Measurements from ENCODE around the gene LYPD6B. TPM values are rescaled to one million over a fixed set of nuclear protein-coding genes. Genes with fewer than 3 reads are reported as not detected.

The LYPD6B gene
- polyA plus RNA-seq, 3 donors from 2014 or later: not detected

DNA sequence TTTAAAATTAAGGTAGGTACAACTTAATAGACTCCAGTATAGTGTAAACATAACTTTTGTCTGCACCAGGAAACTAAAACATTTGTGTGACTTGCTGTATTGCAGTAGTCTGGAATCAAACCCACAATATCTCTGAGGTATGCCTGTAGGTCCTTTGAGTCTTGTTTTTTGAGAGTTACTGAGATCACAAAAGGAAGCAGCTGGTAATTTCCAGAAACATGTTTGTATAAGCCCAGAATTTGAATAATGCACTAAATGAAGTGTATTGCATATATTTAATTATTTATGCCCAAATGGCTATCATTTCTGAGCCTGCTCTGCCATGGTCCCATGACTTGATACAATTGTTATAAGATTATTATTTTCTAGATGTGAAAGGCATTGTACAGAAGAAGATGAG, 148.6 kb downstream of the LYPD6B start:
- H3K27me3 Mint-ChIP-seq (ENCODE audit: low read depth in 3 of 3): no peaks in the 10 kb centered on the region

DNA sequence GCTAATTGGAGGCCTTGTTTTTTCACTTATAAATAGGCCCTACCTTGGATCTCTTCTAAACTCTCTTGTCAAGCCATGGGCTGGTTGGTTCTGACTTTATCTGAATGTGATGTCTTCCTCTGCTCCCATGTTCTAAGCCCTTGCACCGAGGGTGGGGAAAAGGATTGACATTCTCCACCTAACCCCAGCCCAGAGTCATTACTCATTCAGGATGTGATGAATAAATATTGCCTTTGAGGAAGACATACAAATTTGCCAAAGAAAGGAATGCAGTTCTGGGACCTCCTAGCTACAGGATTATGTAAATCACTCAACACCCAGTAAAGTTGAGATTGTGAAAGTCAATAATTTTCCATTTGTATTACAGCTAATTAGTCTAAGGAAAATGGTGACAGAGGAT, 149.8 kb downstream of the LYPD6B start:
- H3K27me3 Mint-ChIP-seq (ENCODE audit: low read depth in 3 of 3): no peaks in the 10 kb centered on the region
- H3K36me3 Mint-ChIP-seq: no peaks in the 10 kb centered on the region
- peaks cover 0 to 5% (median under 1%) of the 10 kb centered on the region in 6 donors for H3K9me3 Mint-ChIP-seq
- no peaks in the 10 kb centered on the region for H3K4me1 Mint-ChIP-seq
- H3K27ac Mint-ChIP-seq: no peak overlapping the region
- no peak overlapping the region for H3K4me3 Mint-ChIP-seq
- no peak for DNase-seq

More for the DNA sequence above, 148.6 kb downstream of the LYPD6B start:
- Mint-ChIP-seq H3K36me3 (no peaks in the 10 kb centered on the region), H3K4me1 (no peaks in the 10 kb centered on the region), H3K4me3 (no peak overlapping the region), H3K9me3 (peaks cover 0 to 8% (median under 1%) of the 10 kb centered on the region in 6 donors), H3K27ac (no peak overlapping the region)
- DNase-seq: no peak

DNA sequence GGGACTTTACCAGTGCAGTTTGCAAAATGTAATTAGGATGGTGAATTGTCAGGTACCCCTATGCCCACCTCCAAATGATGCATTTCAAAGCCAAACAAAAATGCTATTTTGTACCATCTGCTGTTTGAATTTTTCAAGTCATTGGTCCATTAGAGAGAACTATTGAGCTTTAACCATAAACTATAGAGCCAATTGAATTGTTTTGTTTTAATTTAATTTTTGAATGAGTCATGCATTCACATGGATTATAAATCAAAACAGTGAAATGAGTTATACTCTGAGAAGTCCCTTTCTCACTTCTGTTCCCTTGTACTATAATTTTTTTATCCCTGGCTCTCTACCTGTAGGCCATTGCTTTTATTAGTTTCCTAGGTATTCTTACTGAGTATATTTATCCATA, 151.3 kb downstream of the LYPD6B start:
- Mint-ChIP-seq H3K9me3 (peaks cover 0 to 5% (median under 1%) of the 10 kb centered on the region in 6 donors), H3K36me3 (no peaks in the 10 kb centered on the region), H3K27me3 (ENCODE audit: low read depth in 3 of 3) (no peaks in the 10 kb centered on the region), H3K27ac (no peak overlapping the region), H3K4me3 (no peak overlapping the region), H3K4me1 (no peaks in the 10 kb centered on the region)
- DNase-seq: no peak

DNA sequence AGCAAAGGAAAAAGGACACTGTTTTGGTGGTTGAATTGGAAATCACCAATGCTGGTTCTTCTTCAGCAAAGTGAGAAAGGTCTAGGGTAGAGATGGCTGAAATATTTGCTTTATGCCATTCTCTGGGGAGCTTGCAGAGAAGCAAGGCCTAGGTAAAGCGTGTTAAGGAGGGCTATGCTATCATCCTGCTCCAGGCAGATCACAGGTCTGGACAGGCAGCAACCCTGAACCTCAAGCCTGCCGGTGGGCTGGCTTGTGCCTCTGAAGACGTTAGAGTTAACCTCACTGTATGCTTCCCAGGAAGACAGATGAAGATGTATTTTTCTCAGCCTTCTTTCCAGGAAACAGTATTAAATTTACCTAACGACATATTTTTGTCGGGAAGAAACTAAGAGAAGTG, 153.4 kb downstream of the LYPD6B start:
- Mint-ChIP-seq H3K36me3 (no peaks in the 10 kb centered on the region), H3K4me1 (no peaks in the 10 kb centered on the region), H3K27me3 (ENCODE audit: low read depth in 3 of 3) (peaks cover 0 to 2% (median 0%) of the 10 kb centered on the region in 3 donors), H3K9me3 (peaks cover 0 to 5% (median 0%) of the 10 kb centered on the region in 6 donors), H3K4me3 (no peak overlapping the region), H3K27ac (no peak overlapping the region)
- no peak for DNase-seq

DNA sequence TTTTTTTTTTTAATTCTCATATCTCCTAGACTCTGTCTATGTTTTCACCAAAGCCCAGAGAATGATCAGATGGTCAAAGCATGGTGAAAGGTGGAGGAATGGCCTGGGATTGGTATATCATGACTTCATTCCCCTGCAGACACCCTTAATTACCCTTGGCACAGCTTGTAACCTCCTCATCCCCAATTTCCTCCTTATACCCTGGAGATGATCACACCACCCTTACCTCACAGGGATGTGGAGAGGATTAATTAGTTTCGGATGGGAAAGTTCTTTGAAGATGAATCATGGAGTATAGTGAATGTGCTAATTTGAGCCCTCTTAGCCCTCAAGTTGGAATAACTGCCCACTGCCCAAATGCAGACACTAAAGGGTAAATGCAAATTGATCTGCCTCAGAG, 153.9 kb downstream of the LYPD6B start:
- Mint-ChIP-seq H3K27me3 (ENCODE audit: low read depth in 3 of 3) (peaks cover 0 to 2% (median 0%) of the 10 kb centered on the region in 3 donors), H3K4me3 (no peak overlapping the region), H3K4me1 (no peaks in the 10 kb centered on the region), H3K36me3 (no peaks in the 10 kb centered on the region), H3K27ac (no peak overlapping the region), H3K9me3 (peaks cover 0 to 5% (median 0%) of the 10 kb centered on the region in 6 donors)
- no peak for DNase-seq

DNA sequence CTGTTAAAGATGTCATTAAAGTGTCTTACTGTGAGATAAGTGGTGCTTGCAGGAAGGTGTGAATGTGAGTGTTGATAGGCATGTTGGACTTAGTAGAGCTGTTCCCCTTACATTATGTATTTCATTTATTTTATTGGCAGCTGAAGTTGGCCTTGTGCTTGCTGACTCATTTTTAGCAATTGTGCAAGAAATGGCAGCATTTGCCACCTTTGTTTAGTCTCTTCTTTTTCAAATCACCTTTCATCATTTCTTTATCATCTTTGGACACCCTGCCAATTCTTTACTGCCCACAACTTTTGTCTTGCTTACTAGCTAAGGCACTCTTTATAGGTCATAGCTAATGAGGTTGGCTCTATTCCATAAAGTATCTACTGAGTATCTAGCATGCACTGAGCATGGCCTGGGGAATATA, 161.6 kb downstream of the LYPD6B start:
- Mint-ChIP-seq H3K9me3 (no peaks in the 10 kb centered on the region), H3K4me3 (no peak overlapping the region), H3K36me3 (no peaks in the 10 kb centered on the region), H3K27me3 (ENCODE audit: low read depth in 3 of 3) (peaks cover 0 to under 1% (median 0%) of the 10 kb centered on the region in 3 donors), H3K4me1 (no peaks in the 10 kb centered on the region), H3K27ac (no peak overlapping the region)
- no peak for DNase-seq

DNA sequence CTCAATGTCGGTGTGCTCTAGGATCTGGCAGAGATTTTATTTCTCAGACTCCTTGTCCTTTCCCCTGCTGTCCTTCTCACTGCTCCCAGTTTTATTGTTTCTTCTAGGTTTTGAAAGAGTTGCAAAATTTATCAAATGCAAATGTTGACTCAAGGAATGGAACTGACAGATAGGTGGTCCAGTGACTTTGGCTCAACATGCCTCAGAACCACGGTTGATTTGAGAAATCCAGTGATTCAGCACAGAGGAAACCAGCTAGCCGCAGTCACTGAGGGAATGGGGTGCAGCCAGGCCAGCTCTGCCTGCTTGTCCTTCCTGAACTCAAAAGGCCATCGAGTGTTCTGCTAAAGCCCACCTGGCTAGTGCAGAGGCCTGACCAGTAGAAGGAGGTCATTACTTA, 166.2 kb downstream of the LYPD6B start:
- peaks cover 0 to 2% (median 0%) of the 10 kb centered on the region in 3 donors for H3K27me3 Mint-ChIP-seq (ENCODE audit: low read depth in 3 of 3)
- DNase-seq: no peak
- no peaks in the 10 kb centered on the region for H3K4me1 Mint-ChIP-seq

DNA sequence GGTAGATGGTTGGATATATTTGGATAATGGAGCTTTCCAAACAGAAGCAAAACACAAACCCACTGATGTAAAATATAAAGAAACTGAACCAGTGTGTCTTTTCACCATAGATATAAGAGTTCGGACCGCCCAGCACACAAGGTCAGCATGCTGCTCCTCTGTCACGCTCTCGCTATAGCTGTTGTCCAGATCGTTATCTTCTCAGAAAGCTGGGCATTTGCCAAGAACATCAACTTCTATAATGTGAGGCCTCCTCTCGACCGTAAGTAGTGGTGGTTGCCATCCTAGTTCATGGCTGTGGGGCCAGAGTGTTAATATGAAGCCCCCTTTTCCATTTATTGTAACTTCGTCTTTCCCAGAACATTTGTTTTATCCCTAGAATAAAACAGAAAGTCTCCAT, 166.6 kb downstream of the LYPD6B start:
- H3K27ac Mint-ChIP-seq: no peak overlapping the region
- no peak overlapping the region for H3K4me3 Mint-ChIP-seq
- H3K4me1 Mint-ChIP-seq: no peaks in the 10 kb centered on the region
- DNase-seq: no peak
- H3K27me3 Mint-ChIP-seq (ENCODE audit: low read depth in 3 of 3): peaks cover 0 to 2% (median 0%) of the 10 kb centered on the region in 3 donors
- peaks cover 0 to 2% (median 0%) of the 10 kb centered on the region in 6 donors for H3K9me3 Mint-ChIP-seq
- no peaks in the 10 kb centered on the region for H3K36me3 Mint-ChIP-seq

More for the DNA sequence above, 166.2 kb downstream of the LYPD6B start:
- Mint-ChIP-seq H3K4me3 (no peak overlapping the region), H3K9me3 (peaks cover 0 to 2% (median 0%) of the 10 kb centered on the region in 6 donors), H3K27ac (no peak overlapping the region), H3K36me3 (no peaks in the 10 kb centered on the region)

DNA sequence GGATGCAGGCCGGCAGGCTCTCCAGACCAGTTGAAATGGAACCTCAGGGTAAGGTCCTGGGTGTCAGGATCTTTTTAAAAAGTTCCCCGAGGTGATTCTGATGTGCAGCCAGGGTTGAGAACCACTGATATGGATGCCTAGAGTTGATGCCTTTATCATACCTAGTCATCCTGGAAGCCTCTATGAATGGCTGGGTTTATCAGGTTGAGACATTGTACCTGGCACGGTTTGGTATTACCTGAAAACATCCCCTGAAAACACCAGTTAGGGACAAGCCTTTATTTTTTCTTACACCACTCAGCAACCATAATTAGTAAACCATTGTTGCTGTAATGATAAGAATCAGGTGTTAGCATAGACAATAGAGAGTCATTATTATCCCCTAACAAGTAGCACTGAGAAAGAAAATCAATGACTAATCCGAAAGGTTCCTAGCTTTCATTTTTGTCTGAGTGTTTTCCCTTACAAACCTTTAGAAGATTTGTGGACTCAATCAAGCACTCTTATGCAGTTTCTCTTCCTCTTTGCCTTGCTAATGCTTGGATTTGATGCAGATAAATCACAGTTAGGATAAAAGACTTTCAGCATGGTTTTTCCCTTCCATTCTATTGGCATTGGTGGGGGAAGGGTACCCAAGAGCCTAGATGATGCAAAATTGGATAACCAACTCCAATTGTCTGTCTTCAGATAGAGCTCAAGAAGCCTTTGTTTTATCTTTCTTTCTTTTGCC, 175.4 kb downstream of the LYPD6B start:
- peaks cover 0 to 3% (median under 1%) of the 10 kb centered on the region in 6 donors for H3K9me3 Mint-ChIP-seq
- DNase-seq: no peak
- no peaks in the 10 kb centered on the region for H3K36me3 Mint-ChIP-seq
- H3K4me1 Mint-ChIP-seq: no peaks in the 10 kb centered on the region
- H3K4me3 Mint-ChIP-seq: no peak overlapping the region
- H3K27me3 Mint-ChIP-seq (ENCODE audit: low read depth in 3 of 3): peaks cover 0 to 2% (median 2%) of the 10 kb centered on the region in 3 donors
- H3K27ac Mint-ChIP-seq: no peak overlapping the region

DNA sequence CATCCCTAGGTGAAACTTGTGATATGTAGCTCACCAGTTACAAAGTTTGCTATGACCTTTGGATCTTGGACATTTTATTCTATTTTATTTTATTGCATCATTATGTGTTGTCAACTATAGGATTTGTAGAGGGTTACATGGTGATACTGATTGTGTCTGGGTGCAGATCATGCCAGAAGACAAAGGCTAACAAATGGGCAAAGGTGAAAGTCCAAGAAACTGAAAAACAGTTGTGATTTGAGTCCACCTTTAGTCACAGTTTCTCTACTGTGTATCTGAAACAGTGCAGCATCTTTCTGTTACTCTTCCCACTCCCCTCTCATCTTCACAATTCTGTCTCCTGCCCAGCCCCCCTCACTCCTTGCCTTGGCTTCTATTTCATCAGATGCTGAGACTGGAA, 180.0 kb downstream of the LYPD6B start:
- peaks cover 0 to 3% (median 0%) of the 10 kb centered on the region in 6 donors for H3K9me3 Mint-ChIP-seq
- no peaks in the 10 kb centered on the region for H3K4me1 Mint-ChIP-seq
- no peak overlapping the region for H3K27ac Mint-ChIP-seq
- no peak overlapping the region for H3K4me3 Mint-ChIP-seq
- H3K36me3 Mint-ChIP-seq: no peaks in the 10 kb centered on the region
- DNase-seq: no peak
- no peaks in the 10 kb centered on the region for H3K27me3 Mint-ChIP-seq (ENCODE audit: low read depth in 3 of 3)

DNA sequence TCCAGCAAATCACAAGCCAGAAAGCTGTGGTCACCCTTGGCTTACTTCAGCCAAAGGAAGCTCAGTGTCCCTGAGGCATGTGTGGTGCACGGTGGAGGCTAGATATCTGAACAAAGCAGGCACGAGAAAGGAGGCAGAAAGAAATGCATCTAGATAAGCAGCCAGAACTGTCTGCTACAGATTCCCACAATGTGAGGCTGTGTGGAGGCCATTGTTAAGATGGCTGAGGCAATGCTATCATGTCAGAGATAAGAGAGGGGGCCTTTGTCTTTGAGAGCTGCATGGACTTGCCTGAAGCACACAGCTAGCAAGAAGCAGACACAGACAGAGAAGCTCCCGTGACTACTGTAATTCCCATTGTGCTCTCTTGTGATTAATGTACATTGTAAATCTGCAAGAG, 181.4 kb downstream of the LYPD6B start:
- no peak for DNase-seq
- no peaks in the 10 kb centered on the region for H3K36me3 Mint-ChIP-seq
- H3K4me1 Mint-ChIP-seq: no peaks in the 10 kb centered on the region
- H3K4me3 Mint-ChIP-seq: no peak overlapping the region
- H3K27me3 Mint-ChIP-seq (ENCODE audit: low read depth in 3 of 3): peaks cover 0 to 2% (median 0%) of the 10 kb centered on the region in 3 donors
- H3K9me3 Mint-ChIP-seq: peaks cover 0 to 3% (median 0%) of the 10 kb centered on the region in 6 donors
- no peak overlapping the region for H3K27ac Mint-ChIP-seq

DNA sequence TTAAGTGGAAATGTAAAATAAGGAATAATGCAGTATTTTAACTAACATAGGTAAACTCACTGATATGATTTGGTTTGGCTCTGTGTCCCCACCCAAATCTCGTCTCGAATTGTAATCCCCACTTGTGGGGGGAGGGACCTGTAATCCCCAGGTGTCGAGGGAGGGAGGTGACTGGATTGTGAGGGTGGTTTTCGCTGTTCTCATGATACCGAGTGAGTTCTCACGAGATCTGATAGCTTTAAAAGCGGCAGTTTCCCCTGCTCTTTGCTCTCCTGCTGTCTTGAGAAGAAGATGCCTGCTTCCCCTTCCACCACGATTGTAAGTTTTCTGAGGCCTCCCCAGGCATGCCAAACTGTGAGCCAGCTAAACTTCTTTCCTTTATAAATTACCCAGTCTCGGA, 182.5 kb downstream of the LYPD6B start:
- Mint-ChIP-seq H3K4me1 (no peaks in the 10 kb centered on the region), H3K9me3 (peaks cover 0 to 2% (median 0%) of the 10 kb centered on the region in 6 donors), H3K27ac (no peak overlapping the region), H3K27me3 (ENCODE audit: low read depth in 3 of 3) (peaks cover 0 to 2% (median 0%) of the 10 kb centered on the region in 3 donors), H3K36me3 (no peaks in the 10 kb centered on the region), H3K4me3 (no peak overlapping the region)
- DNase-seq: no peak

DNA sequence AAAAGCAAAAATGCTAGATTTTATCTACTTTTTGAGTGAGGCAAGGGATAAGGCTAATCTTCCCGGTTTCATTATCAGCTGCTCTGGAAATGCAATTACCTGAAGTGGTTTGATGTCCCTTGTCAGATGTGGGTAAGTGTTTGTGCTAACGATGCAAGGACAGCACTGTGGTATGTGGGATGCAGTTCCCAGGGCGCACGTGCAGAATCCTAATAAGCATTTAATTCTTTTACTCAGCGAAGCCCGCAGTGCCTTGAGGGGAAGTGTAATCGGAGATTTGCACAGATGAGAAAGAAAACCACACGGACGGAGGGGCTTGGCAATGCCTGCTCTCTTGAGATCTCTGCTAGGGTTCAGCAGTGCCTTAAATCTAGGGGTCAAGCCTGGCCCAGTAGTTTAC, 183.4 kb downstream of the LYPD6B start:
- no peaks in the 10 kb centered on the region for H3K36me3 Mint-ChIP-seq
- peaks cover 0 to 2% (median under 1%) of the 10 kb centered on the region in 3 donors for H3K27me3 Mint-ChIP-seq (ENCODE audit: low read depth in 3 of 3)
- no peak overlapping the region for H3K4me3 Mint-ChIP-seq
- DNase-seq: no peak
- H3K4me1 Mint-ChIP-seq: no peaks in the 10 kb centered on the region
- peaks cover 0 to 6% (median 2%) of the 10 kb centered on the region in 6 donors for H3K9me3 Mint-ChIP-seq
- no peak overlapping the region for H3K27ac Mint-ChIP-seq

DNA sequence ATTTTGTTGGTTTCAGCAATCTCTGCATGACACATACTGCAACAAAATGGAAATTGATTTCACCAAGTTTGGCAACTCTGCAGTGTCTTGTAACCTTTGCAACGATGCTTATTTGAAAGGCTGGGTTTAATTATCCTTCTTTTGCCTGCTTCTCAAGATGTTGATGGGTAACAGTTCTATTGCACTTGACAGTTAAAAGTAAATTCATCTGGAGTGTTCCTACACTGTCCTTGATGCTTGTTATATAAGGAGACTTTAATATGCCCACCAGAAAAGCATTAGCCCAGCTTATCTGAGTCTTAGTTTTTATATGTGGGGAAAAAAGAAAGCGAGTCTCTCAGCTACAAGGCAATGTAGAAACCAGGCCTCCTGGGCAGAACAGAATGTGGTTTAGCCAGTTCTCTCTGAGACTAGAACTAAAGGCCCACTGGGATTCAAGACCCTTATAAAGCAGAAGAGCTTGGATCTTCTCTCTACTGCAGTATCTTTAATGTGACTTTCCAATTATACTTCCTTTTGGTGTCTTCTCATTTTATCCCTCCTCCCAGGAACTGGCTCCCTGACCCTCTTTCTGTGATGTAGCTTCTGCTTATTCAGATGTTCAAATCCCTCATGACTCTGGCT, 185.1 kb downstream of the LYPD6B start:
- no peak for DNase-seq
- peaks cover 0 to 16% (median 2%) of the 10 kb centered on the region in 6 donors for H3K9me3 Mint-ChIP-seq
- H3K4me1 Mint-ChIP-seq: no peaks in the 10 kb centered on the region
- no peaks in the 10 kb centered on the region for H3K36me3 Mint-ChIP-seq
- no peak overlapping the region for H3K27ac Mint-ChIP-seq
- no peak overlapping the region for H3K4me3 Mint-ChIP-seq
- H3K27me3 Mint-ChIP-seq (ENCODE audit: low read depth in 3 of 3): peaks cover 2 to 5% (median 5%) of the 10 kb centered on the region in 3 donors
